NCI-H2029 treated with DMSO at 0.1 percent for 48 hours (cell line): ENCODE data around the gene SLC25A3.
"Not testable (repeated sequence)": the region's sequence is repeated elsewhere in the genome, so short reads cannot be mapped to it uniquely, and the experiment has no call there.

Experiments
- DNase-seq: peaks from one replicate; lab custom pipeline; 2025; lab: John Stamatoyannopoulos, UW

SLC25A3 gene

DNA sequence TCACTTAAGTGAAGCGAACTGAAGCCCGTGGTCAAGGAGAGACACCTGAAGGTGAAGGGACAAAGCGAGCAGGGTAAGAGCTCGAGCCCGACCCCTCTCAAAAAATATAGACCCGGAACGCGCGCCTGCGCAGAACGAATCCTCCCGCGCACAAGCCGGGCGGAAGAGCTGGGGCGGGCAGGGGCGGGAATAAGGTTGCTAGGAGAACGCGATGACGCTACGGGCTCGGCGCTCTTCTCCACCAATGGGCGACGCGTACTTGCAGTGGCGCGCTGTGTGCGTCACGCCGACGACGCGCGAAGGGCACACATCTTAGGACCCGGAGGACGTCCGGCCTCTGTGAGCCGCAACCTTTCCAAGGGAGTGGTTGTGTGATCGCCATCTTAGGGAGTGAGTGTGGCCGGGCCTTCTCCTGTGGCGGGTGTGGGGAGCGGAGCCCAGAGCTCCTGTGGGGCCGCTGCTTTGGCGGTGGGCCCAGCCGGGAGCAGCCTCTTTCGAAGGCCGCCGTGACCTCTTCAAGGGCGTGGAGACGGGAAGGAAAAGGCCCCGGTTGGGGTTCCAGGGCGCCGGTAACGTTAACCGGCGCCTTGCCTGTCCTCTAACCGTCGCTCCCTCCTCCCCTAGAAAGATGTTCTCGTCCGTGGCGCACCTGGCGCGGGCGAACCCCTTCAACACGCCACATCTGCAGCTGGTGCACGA, at the start of gene SLC25A3:
Gene SLC25A3, plus strand, starts transcription at position 336 of the 699 bp plus-strand sequence. Its CDS starts 293 bp downstream, at position 629.
- peak; percentile 77 for DNase-seq

GRCh38 chr12:98543701-98544100, 49.8 kb upstream of the SLC25A3 start:
- no peak for DNase-seq

DNA sequence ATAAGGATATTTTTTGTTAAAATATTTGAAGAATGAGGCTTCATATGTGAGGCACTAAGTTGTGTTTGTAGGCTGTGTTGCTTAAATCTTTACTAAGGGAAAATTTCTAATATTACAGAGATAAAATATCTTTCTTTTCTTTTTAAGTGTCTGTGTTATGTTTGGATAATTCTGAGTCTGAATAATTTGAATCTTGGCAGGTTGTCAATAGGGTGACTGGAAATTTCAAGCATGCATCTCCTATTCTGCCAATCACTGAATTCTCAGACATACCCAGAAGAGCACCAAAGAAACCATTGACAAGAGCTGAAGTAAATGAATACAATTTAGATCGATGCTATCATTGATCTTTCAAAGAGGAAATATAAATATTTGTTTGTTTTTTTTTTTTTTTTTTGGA, 48.7 kb upstream of the SLC25A3 start:
- no peak for DNase-seq

DNA sequence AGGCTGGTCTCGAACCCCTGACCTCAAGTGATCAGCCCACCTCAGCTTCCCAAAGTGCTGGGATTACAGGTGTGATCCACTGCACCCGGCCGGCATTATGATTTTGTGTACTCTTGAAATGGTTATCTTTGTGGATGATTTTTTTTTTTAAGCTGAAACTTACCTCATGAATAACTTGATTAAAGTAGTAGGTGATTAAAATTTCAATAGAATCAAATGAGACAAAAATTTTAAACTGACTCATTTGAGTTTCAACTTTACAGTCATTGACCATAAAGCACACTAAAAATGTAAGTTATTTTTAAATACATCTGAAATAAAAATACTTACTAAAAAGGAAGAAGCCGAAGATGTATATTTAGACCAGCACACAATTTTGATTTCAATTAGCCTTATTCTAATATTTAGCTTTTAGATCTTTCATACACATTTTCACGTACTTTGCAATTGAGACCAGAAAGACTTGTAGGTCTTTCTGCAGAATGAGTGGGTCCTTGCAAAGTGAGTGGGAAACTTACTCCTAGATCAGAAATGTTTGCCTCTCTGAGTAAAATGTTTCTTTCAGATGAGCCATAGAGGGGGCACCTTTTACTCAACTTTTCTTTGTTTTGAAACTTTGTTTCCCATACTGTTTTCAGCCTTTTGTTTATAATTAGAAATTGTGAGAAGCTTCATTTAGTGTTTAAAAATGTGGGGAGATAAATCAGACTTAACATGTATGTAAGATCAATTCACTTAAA, 43.9 kb upstream of the SLC25A3 start:
- no peak for DNase-seq

- DNase-seq = no peak
Observed at GRCh38 chr12:98551787-98552186, 41.7 kb upstream of the SLC25A3 start.

DNA sequence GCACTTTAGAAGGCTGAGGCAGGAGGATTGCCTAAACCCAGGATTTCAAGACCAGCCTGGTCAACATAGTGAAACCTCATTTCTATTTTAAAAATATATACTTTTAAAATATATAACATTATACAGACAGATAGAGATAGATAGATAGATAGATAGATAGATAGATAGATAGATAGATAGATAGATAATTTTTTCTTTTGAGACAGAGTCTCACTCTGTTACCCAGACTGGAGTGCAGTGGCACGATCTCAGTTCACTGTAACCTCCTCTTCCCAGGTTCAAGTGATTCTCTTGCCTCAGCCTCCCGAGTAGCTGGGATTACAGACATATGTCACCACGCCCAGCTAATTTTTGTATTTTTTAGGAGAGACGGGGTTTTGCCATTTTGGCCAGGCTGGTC, 35.4 kb upstream of the SLC25A3 start:
- DNase-seq = not testable (repeated sequence)

- DNase-seq = peak; percentile 70
Observed at GRCh38 chr12:98559666-98560065, 33.8 kb upstream of the SLC25A3 start.

- DNase-seq = no peak
Observed at GRCh38 chr12:98561846-98562245, 31.6 kb upstream of the SLC25A3 start.

DNA sequence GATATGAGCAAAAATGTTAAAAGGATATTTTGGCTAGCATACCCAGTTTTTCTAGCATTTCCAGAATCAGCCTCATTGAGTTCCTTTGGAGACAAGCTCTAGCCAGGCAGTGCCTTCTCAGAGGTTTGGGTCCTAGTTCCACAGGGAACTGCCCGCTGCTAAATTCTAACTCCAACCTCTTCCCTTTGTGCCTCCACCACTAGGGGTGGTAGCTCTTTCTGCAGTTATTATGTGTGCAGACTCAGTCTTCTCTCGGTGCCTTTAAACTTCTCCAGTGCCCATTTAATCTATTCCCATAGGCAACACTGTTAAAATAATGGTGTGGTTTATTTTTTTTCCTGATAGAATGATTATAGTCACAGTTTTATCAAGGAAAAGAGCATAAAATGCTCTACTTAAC, 21.5 kb upstream of the SLC25A3 start:
- no peak for DNase-seq

DNA sequence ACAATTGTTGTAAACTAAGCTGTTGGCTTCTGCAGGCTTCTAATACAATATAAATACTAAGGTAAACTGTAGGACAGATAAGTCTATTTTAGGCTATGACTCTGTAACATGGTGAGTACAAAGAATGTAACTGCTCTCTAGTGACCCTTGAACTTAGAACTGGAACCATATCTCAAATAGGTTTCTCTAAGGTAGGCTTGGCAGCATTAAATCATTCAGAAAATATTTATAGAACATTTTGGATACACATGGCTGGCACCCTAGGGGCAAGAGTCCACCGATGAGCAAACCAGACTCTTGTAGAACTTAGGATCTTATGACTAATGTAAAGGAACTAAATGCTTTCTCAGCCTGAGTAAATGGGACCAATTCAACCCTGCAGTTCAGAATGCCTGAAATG, 19.4 kb upstream of the SLC25A3 start:
- no peak for DNase-seq

DNA sequence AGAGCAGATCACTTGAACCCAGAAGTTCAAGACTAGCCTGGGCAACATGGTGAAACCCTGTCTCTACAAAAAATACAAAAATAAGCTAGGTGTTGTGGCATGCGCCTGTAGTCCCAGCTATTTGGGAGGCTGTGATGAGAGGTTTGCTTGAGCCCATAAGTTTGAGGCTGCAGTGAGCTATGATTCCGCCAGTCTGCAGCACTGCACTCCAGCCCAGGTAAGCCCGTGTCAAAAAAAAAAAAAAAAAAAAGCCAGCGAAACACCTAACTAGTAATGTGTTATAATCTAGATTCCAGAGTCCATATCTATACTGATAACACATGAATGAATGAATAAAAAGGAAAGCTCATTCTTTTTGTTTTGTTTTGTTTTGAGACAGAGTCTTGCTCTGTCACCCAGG, 18.5 kb upstream of the SLC25A3 start:
- DNase-seq = no peak

DNA sequence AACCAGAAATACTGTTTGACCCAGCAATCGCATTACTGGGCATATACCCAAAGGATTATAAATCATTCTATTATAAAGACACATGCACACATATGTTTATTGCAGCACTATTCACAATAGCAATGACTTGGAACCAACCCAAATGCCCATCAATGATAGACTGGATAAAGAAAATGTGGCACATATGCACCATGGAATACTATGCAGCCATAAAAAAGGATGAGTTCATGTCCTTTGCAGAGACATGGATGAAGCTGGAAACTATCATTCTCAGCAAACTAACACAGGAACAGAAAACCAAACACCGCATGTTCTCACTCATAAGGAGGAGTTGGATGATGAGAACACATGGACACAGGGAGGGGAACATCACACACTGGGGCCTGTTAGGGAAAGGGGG, 16.7 kb upstream of the SLC25A3 start:
- not testable (repeated sequence) for DNase-seq

DNA sequence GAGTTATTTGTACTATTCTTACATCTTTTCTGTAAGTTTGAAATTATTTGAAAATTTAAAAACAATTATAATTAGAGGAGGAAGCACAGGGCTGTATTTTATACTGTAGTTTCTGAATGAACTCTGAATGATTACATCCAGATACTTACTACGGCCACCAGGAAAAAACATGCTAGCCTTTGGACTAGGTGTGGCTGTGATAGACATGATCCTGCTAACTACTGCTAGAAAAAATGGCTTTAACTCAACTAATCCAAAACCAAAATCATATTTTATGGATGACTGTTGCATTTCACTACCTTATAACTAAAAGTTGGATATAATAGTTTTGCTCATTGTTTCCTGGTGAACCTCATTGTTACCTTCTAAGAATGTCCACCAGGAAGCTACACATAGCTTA, 15.1 kb upstream of the SLC25A3 start:
- DNase-seq = no peak

- DNase-seq = no peak
Observed at GRCh38 chr12:98578821-98579220, 14.7 kb upstream of the SLC25A3 start.

GRCh38 chr12:98579347-98579746, 14.1 kb upstream of the SLC25A3 start:
- DNase-seq = no peak

- DNase-seq = no peak
Observed at GRCh38 chr12:98579835-98580234, 13.7 kb upstream of the SLC25A3 start.

DNA sequence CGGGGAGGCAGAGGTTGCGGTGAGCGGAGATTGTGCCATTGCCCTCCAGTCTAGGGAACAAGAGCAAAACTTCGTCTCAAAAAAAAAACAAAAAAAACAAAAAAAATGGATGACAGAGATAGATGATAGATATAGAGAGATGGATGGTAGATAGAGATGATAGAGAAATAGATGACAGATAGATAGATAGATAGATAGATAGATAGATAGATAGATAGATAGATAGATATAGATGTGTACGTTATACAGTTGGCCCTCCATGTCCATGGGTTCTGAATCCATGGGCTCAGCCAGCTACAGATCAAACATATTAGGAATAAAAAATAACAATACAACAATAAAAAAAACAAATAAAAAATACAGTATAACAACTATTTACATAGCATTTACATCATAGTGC, 12.8 kb upstream of the SLC25A3 start:
- DNase-seq = no peak

- DNase-seq = no peak
Observed at GRCh38 chr12:98581101-98581500, 12.4 kb upstream of the SLC25A3 start.

DNA sequence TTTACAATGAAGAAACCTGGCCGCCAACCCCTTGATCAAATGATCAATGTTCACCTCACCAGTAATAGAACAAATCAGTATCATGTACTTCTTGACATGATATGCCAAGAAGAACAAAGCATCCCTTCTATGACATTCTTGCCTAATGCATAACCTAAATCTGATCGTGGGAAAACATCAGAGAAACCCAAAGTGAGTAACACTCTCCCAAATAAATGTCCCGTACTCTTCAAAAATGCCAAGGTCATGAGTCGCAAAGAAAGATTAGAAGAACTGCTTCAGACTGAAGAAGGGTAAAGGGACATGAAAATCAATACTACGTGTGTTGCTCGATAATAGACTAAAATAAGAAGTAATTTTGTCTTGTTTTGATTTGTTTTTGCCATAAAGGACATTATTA, 11.4 kb upstream of the SLC25A3 start:
- no peak for DNase-seq

GRCh38 chr12:98587084-98587483, 6.4 kb upstream of the SLC25A3 start:
- DNase-seq = no peak

DNA sequence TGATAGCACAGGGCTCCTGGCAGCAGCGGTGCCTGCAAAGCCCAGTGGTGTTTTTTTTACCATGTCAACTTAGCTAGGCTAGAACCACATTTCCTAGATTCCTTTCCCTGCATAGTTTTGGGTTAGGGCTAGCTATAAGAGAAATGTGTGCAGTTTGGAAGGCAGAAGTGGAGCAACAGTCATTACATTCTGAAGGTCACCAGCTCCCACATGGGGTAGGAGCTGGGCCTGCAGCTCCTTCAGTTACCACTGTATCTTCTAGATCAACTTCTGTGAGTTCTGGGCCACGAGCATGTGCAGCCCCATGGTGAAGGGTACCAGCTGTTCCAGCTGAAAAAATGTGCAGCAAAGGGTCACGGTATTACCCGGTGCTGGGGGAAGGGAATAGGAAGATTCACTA, 2.3 kb upstream of the SLC25A3 start:
- DNase-seq = no peak

GRCh38 chr12:98592825-98593322, 612 bp upstream of the SLC25A3 start:
- peak; percentile 26 for DNase-seq

GRCh38 chr12:98594050-98594835, 757 bp downstream of the SLC25A3 start:
- DNase-seq = no peak
